A549 treated with DMSO at 1 μM for 4 hours (cell line): Measurements from ENCODE around the gene SYT2. TPM values are rescaled to one million over a fixed set of nuclear protein-coding genes. Genes with fewer than 3 reads are reported as not detected.

Experiments
- total RNA-seq: library from RNA; stranded (reverse); fragments of 200-300 nt; extraction: Qiagen RNA extraction; gene quantifications from 5 replicates; pipeline ENCODE4 v1.2.3, GENCODE V29; 2022; ENCODE audit warnings: low read depth

SYT2 gene
- 0.01 to 0.05 TPM (median 0.03 TPM) in 5 replicates for total RNA-seq

DNA sequence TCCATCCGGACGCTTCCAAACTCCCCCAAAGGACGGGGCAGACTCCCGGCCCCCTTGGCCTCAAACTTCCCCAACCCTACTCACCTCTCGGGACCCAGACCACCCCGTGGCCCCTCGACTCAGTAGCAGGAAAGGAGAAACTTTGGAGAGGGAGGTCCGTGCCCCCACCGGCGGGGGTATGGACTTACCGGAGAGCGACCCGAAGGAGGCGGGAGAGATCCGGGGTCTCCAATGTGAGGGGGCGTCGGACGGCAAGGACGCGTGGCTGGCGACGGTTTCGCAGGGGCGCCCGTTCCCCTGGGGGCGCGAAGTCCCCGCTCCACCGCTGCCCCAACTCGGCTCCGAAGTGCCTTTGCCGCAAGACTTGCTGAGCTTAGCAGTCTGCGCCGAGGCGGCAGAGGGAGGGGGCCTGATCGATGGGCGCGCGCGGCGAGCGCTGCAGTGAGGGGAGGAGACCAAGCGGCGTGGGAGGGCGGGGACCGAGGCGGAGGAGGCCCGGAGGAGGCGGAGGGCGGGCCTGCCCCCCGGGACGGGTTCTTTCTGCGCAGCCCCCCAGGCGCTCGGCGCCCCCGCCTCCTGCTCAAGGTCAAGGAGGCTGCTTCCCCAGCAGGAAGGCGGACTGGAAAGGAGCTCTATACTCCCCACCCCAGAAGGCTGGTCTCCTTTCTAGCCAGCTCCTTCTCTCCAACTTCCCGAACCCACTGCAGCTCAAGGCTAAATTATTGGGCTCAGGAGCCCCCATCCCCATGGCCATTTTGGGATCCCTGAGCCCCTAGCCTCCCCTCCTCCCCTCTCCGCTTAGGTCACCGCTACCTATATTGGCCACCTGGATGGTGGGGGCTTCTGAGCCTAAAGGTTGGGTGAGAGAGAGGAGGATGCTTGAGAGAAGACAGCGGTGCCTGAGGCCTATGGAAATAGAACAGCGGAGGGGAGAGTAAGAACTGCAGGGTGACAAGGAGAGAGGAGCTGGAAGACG, at the start of gene SYT2:
TSS of gene SYT2 (minus strand) at position 385 of the 976 bp plus-strand sequence. CDS start 104,682 bp downstream, outside the sequence.

Other genes starting within 250 kb of the SYT2 start
- gene KDM5B, start 98.0 kb upstream of the SYT2 start, total RNA-seq = 14.8 to 20.7 TPM (median 18.7 TPM) in 5 replicates
- 2.5 to 4.3 TPM (median 3.4 TPM) in 5 replicates for gene PCAT6, start 100.5 kb upstream of the SYT2 start, total RNA-seq
- gene RABIF, start 178.7 kb upstream of the SYT2 start, total RNA-seq = 13.6 to 15.1 TPM (median 14.1 TPM) in 5 replicates
- 16.8 to 20.6 TPM (median 18.8 TPM) in 5 replicates for gene KLHL12, start 216.8 kb upstream of the SYT2 start, total RNA-seq
- gene ADIPOR1, start 247.9 kb upstream of the SYT2 start, total RNA-seq = 59.5 to 72.0 TPM (median 71.2 TPM) in 5 replicates